Measurements from ENCODE around the gene UBE2O. TPM values are rescaled to one million over a fixed set of nuclear protein-coding genes. Genes with fewer than 3 reads are reported as not detected.

Gene UBE2O
- total and polyA plus RNA-seq, 4 donors: 3.3 to 71.5 (median 9.2) TPM

- H3K4me3 ChIP-seq (ENCODE audit: low read depth in 1 of 3, low read length in 3 of 3): no peak overlapping the region
- DNase-seq (ENCODE audit: low spot score): no peak
- H3K27ac ChIP-seq (ENCODE audit: low read depth in 1 of 2, low read length in 2 of 2): no peak overlapping the region
- TF ChIP-seq RXRA (IDR thresholded peaks at IDR 0.05) (no peak), YY1 (IDR thresholded peaks at IDR 0.05) (no peak), RAD21 (IDR thresholded peaks at IDR 0.05) (no peak), JUND (IDR thresholded peaks at IDR 0.05) (no peak), SP1 (IDR thresholded peaks at IDR 0.05) (no peak), TAF1 (conservative IDR thresholded peaks at IDR 0.05) (no peak), GABPA (IDR thresholded peaks at IDR 0.05 in 1 of 2, conservative IDR thresholded peaks at IDR 0.05 in 1 of 2) (no peak), REST (IDR thresholded peaks at IDR 0.05) (no peak), FOXA2 (IDR thresholded peaks at IDR 0.05) (no peak), ZBTB33 (IDR thresholded peaks at IDR 0.05) (no peak), EGR1 (IDR thresholded peaks at IDR 0.05; ENCODE audit: low read depth in 2 of 2) (no peak), HNF4G (IDR thresholded peaks at IDR 0.05) (no peak), ATF3 (IDR thresholded peaks at IDR 0.05) (no peak), CTCF (IDR thresholded peaks at IDR 0.05; ENCODE audit: low read depth, low read length, missing input control) (no peak), FOXA1 (IDR thresholded peaks at IDR 0.05) (no peak)
- H3K9ac ChIP-seq (ENCODE audit: low read depth in 1 of 2, low read length in 2 of 2): no peak overlapping the region
- no peaks in the 10 kb centered on the region for H3K9me3 ChIP-seq (ENCODE audit: control insufficient read depth in 4 of 4, low read length in 3 of 4)
- H3K27me3 ChIP-seq (ENCODE audit: control insufficient read depth in 4 of 4, insufficient read depth in 4 of 4, low read length in 3 of 4): no peaks in the 10 kb centered on the region
- 96% methylated on average over 8 of the region's 8 CpGs for WGBS
- H3K4me1 ChIP-seq (ENCODE audit: control insufficient read depth in 4 of 4, insufficient read depth in 4 of 4, low read length in 3 of 4): peaks cover 0 to 4% (median 0%) of the 10 kb centered on the region in 4 donors
- no peaks in the 10 kb centered on the region for H3K36me3 ChIP-seq (ENCODE audit: control insufficient read depth in 4 of 4, insufficient read depth in 3 of 4, low read depth in 1 of 4, low read length in 3 of 4)
These were observed 10.3 kb downstream of the UBE2O start for GRCh38 chr17:76442341-76443338.

All from liver (tissue), 9 donors.